HG02943 (cell line): ENCODE data around the gene UGT2A3.
"Not testable (repeated sequence)": the region's sequence is repeated elsewhere in the genome, so short reads cannot be mapped to it uniquely, and the experiment has no call there.

Source experiments
- ATAC-seq: cut with Tn5 transposase; IDR thresholded peaks from one replicate; pipeline ENCODE4 v1.9.1; 2021; ENCODE audit warnings: mild to moderate bottlenecking, low read depth, moderate library complexity; ENCODE audit not compliant: unreplicated experiment

UGT2A3 gene

DNA sequence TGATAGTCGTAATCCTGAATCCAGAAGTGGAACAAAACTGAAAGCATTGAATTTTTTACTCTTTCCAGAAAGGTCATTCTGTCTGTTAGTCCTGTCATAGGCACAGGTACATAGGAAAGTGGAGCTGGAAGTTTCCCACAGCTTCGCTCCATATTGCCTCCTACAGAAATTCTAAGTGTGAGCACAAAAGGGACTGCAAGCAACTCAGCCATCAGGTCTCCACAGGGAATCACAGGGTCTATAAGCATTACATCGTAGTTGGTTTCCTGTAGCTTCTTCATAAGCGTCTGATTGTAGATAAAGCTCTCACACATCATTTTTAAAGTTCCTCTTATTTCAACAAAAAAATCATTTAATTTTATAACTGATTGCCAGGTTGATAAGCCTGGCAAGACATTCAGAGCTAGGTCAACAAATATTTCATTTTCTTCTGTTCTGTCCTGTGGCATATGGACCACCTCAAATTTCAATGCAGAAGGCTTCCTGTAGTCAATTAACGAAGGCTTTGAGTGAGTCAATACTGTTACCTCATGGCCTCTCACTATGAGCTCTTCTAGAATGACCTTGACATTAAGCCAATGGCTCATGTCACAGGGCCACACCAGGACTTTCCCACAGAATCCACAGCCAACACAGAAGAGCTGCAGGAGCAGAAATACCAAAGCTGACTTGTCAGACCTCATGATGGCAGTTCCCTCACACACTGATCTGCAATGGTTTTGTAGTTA, at the start of gene UGT2A3:
Gene UGT2A3 (minus strand): TSS at position 727 of the 728 bp plus-strand sequence. CDS start 44 bp downstream, at position 683.
- no peak for ATAC-seq

DNA sequence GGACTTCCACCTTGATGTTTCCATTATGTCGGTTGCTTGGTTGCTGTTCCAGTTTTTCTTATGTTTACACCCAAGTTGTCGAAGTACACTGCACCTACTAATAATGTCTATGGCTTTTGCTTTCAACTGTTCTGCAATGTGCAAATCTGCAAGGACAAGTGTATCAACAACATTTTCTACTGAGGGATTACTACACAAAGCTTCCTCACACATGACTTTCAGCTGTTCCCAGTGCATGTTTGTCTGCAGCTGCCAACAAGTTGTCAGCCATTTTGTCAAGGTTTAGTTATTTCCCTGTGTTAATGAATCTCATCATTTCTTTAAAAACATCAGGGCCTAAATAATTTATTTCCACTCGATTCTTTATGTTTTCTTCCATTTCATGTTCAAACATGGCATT, 45.4 kb upstream of the UGT2A3 start:
- ATAC-seq, result no peak

DNA sequence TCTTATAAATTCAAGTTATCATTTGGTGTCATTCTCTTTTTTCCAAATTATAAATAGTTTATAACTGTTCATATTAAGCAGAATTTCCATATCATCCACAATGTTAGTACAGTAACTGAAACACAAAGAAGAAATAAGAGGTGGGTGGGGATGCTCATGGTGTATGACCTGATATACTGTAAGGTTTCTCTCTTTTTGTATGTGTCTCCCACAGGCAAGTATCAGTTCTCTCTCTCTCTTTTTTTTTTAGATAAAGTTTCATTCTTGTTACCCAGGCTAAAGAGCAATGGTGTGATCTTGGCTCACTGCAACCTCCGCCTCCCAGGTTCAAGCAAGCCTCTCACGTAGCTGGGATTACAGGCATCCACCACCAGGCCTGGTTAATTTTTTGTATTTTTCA, 43.7 kb upstream of the UGT2A3 start:
- no peak for ATAC-seq

DNA sequence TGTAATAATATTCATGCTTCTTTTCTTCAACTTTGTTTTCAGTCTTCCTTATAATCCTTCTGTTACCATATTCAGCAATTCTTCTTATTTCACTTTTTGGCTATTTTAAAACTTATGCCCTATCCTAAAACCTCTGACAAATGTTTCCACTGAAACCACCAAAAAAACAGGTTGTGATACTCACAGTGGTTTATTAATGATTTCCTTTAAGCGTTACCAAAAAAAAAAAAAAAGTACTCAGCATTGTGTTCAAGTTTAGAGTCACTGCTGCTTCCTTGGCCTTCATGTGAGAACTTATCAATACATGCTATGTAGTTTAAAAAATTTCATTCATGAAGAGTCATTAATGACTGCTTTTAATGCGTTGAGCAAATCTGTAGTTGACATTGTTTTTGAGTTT, 35.4 kb upstream of the UGT2A3 start:
- ATAC-seq, result no peak

DNA sequence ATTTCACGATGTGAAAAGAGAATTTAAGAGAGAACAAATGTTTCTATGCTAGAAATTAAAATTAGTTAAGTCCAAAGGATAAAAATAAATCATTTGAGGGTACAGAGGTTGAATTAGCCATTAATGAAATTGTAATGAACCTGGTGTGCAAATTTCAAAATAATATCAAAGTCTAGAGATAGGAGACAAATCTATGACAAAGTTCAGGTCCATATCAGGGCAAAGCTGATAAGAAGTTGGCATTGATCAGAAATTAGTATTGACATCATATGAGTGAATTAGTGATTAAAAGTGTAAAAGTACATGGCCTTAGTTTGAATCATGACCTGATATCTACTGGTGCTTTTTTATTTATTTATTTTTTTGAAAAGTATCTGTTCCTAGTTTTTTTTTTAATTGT, 33.8 kb upstream of the UGT2A3 start:
- no peak for ATAC-seq

DNA sequence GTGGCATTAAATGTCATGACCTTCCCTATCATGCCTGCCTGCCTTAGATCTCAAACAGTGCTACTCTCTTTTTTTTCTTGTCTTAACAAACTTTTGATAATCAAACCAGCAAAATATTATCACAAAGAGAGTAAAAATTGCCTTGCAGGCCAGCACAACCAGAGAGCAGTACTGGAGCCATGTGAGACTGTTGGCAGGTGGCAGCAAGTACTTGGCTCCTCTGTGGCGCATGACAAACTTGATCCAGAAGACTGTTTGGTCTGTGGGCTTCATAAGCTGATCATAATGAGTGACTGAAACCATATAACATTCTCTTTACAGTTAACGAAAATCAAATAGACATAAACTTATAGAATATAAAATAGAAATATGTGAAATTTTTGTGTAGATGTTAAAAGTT, 33.3 kb upstream of the UGT2A3 start:
- no peak for ATAC-seq

DNA sequence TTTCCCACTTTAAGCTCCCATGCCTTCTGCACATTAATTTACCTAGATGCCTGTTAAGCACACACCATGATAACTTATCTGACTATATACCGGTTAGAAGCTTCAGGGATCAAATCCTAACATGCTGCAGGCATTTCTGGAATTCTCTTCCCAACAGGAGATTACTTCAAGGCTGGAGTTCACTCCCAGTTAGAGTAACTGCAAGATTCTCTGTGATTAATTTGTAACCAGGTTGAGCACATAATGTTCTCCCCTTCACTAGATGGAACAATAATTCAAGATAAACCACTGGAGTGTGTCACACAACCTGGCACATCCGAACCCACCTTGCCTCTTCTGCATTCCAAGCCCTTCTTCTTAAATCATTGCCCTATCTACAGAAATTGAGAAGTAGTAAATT, 11.8 kb upstream of the UGT2A3 start:
- no peak for ATAC-seq

DNA sequence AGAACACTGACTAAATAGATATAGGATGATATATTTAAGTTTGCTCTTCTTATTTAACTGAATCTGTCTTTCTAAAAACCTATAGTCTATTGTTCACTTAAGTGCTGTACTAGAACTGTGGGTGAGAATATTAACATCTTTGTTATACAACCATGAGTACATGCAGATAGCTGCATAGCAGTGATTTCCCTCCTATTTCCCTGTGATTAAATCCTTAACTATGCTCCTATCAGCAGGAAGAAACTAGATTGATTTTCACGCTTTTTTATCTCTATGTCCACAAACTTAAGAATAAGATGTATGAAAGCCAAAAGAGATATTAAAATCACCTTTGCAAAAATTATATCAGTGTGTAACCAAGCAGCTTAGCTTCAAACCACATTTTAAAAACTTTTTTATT, 11.3 kb upstream of the UGT2A3 start:
- no peak for ATAC-seq

DNA sequence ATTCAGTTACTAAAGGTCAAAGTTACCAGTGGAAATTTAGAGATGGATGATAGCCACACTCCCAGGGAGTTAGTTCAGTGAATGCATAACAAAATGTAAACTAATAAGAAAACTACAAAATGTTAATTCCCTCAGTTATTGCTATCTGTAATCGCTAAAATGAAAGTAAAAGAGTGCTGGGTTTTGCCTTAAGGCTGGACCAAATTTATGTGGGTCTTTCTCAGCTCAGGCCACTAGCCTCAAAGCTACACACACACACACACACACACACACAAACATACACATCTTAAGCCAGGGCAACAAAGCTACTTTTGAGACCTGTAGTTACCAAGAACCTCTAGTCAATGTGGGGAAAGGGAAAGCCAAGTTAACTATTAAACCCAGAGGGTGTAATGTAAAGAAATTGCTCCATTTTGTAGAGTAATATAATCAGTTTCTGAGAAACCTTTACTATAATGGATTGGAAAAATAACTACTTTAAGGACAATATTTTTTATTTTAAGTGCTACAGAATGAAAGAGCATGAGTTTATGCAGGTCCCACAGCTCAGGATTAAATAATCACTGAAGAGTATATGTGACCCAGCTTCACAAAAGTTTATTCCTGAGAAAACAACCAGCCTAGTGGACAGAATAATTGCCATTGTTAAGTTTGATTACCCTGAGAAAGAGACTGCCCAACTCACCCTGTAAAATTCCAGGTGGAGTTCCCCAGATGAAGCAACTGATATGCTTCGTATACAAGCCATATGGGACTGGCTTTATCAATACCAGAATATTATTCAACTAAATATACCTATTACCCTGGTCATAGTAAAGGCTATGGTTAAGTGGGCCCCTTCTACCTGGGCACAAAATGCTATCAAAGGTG, 8.9 kb upstream of the UGT2A3 start:
- ATAC-seq, result no peak

DNA sequence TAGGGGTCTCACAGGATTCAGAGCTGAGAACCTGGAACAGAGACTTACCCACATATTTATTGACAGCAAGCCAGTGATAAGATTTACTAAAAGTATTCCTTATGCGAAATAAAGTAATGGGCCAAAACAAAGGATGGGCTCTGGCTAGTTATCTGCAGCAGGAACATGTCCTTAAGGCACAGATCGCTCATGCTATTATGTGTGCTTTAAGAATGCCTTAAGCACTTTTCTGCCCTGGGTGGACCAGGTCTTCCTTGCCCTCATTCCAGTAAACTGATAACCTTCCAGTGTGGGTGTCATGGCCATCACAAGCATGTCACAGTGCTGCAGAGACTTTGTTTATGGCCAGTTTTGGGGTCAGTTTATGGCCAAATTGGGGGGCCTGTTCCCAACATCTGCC, 7.5 kb upstream of the UGT2A3 start:
- ATAC-seq, result not testable (repeated sequence)

DNA sequence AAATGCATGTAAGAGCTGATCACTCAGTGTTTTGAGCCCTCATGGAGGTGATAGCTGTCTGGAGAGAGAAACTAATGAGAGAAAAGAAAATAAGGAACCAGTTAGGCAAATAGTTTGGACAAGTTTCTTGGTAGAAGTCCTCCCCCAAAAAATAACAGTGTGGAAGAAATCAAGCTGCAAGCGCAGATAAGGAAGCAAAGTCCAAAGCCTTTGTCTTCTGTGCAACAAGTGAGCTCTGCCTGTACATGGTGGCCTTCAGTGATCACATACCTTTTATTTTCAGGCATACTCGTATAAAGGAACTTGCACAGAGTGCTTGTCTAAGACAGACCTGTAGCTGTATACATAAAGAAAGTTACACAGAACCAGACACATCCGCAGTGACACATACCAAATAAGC, 2.5 kb upstream of the UGT2A3 start:
- ATAC-seq, result no peak

DNA sequence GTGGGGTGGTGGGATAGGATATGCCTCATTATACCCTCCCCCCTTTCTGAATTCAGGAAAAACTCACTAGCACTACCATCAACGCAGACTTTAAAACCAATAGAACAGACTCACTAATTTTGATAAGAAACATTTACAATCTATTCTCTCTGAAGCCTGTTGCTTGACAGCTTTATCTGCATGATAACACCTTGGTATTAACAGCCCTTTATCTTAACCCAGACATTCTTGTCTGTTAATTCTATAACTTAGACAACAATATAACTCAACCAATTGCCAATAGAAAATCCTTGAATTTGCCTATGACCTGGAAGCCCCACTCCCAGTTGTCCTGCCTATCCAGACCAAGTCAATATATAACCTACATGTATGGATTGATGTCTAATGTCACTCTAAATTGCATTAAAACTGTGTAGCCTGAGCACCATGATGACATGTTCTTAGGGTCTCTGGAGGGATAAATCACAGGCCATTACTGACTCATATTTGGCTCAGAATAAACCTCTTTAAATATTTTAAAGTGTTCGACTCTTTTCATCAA, 1.5 kb upstream of the UGT2A3 start:
- no peak for ATAC-seq

DNA sequence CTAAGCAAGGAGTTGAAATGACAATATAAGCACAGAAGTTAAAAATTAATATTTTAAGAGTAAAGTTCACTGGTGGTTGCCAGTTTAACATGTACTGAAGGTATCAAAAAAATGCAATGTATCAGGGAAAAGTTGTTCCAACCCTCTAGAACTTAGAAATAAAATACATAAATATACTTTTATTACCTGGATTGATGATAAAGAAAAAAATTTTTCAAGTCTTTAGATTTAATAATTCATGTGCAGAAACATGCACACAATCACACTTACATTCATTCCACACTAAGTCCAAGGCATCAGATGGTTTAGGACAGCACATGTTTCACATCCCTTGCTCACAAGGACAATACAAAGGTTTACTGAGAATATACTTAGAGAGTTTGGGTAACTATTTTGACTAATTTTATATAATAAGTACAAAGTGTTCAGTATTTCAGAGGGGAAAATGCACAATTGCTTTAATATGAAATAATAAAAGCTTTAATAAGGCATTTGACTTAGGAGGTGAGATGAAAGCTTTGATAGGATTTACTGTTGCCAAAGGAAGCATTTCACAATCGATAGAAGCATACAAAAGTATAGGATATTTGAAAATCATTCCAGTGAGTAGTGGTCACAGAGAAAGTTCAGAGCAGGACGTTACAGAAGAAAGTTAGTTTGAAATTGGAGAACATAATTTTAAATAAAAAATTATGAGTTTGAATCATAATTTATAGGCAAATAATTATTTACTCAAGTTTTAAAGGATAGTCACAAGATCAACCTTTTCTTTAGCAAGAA, 392 bp upstream of the UGT2A3 start:
- no peak for ATAC-seq

DNA sequence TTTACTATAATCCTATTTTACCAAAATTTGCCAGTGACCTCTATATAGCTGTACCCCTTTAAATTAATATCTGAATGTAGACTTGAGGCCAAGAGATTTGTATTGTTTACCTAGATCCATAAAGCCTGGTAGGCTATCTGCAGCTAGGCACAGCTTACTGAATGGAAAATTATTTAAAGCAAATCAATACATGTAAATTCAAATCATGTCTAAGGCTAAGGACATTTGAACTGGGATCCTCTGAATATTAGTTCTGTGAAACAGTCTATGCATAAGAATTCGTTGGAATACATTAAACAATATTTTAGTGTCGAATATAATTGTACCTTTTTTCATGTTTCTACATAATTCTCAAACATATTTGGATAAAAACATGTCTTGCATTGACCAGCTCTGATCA, 1.6 kb downstream of the UGT2A3 start:
- ATAC-seq, result no peak

DNA sequence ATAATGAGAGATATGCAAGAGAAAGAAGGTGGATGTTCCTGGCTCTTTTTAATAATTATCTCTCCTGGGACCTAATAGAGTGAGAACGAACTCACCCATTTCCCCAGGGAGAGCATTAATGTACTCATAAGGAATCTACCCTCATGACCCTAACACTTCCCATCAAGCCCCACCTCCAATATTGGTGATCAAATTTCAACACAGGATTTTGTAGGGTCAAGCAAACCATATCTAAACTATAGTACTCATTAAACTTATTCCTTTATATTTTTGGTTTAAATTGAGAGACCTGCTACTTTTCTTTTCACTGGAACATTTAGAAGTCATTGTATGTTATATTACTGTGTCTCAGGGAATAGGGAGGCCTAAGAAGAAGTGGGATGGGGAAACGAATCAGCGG, 2.6 kb downstream of the UGT2A3 start:
- no peak for ATAC-seq

DNA sequence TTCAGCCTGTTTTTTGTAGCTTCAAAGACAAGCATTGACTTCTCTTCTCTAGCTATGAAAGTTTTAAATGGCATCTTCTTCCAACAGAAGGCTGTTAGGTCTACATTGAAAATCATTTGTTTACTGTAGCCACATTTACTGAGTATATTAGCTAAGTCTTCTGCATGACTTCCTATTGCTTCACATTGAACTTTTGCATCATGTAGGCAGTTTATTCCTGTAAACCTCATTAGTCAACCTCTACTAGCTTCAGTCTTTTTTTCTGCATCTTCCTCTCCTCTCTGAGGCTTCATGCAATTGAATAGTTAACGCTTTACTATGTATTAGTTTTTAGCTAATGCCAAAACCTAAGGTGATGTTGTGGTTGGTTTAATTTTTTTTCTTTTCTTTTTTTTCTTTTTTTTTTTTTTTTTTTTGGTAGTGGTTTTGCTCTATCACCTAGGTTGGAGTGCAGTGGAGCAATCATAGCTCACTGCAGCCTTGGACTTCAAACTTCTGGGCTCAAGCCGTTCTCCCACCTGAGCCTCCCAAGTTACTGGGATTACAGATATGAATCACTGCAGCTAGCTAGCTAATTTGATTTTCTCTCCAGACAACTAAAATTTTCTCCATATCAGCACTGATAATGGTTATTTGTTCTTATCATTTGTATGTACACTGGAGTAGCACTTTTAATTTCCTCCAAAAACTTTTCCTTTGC, 3.4 kb downstream of the UGT2A3 start:
- ATAC-seq, result no peak

DNA sequence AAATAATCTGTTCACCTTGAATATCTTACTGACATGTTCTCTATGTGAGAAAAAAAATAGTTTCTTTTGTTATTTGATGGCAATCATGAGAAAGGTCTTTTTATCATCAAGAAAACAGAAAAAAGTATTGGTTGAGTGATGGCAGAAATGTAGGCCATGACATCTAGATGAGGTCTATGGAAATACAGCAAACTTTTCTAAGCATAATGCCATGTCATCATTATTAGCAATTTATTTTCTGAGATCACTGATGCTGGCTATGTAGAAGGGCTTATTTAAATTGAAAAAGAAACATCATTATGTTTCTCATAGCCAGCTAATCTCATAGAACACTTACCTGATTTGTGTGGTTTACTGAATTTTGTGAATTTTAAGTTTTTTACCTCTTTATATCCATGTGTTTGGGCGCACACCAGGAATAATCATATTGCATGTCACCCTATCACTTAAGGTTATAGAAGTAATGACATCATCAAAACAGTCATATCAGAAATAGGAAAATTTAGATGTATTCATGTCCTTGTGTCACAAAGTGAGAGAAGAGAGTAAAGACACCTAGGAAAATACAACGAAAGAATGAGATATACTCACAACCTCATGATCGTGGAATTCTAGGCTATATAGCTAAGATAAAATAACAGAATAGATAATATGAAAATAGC, 22.4 kb downstream of the UGT2A3 start:
- no peak for ATAC-seq

DNA sequence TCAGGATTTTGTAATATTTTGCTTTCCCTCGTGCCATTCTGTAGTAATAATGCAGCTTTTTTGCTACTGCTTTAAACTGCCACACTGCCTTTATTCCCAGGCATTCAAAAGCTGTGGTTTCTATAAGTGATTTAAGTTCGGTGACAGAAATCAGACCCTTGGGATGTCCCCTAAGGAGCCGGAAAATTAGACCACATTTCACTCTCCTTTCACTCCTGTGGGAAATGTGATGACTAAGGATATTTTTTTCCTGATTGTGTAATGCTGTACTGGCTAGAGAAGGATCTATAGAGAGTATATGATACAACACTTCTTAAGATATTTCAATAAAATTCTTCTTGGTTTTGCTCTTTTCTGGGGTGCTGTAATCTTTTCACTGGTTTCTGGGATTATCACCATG, 24.4 kb downstream of the UGT2A3 start:
- ATAC-seq, result no peak

DNA sequence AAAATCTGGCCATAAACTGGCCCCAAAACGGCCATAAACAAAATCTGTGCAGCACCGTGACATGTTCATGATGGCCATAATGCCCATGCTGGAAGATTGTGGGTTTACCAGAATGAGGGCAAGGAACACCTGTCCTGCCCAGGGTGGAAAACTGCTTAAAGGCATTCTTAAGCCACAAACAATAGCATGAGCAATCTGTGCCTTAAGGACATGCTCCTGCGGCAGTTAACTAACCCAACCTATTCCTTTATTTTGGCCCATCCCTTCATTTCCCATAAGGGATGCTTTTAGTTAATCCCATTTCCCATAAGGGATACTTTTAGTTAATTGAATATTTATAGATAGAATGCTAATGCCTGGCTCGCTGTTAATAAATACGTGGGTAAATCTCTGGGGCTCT, 29.4 kb downstream of the UGT2A3 start:
- ATAC-seq, result not testable (repeated sequence)

DNA sequence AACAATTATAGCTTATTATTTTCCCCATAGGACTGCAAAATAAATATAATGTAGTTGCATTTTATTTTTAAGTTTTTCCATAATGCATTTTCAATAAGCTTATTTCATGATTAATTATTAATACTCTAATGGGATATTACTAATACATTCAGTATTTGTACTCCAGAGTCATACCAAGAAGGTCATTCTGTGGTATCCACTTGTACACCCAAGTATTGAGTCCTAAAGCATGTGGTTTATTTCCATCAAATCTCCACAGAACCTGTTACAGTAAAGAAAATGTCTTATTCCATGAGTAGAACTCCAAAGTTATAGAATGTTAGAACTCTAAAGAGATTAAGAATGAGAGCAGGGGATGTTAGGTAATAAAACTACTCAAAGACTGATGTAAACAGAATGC, 30.6 kb downstream of the UGT2A3 start:
- ATAC-seq, result no peak
